Tibial nerve (tissue), 4 donors: ENCODE measurements around the gene RNF6. TPM values are rescaled to one million over a fixed set of nuclear protein-coding genes. Genes with fewer than 3 reads are reported as not detected.
A peak's percentile ranks its signal among the peaks of the same experiment; 100 is the strongest.

Experiments used
- DNase-seq, 2 donors: peaks; one replicate each; pipeline ENCODE4 v3.0.0-alpha.2; 2019; ENCODE audit warnings: low spot score in 2 of 2
- H3K27ac ChIP-seq, 4 donors: fragments of 200-600 bp; sonication (generic) in 3 of 4; one replicate each; pipeline ENCODE4 v1.5.1; 2017 to 2019; ENCODE audit warnings: mild to moderate bottlenecking in 1 of 4
- H3K27me3 ChIP-seq, 2 donors: fragments of 200-600 bp; sonication (generic) in 1 of 2; one replicate each; pipeline versions ENCODE4 v1.5.1 to v1.6.0; 2017 to 2019
- H3K36me3 ChIP-seq, 3 donors: fragments of 200-600 bp; sonication (generic); one replicate each; pipeline ENCODE4 v1.5.1; 2018 to 2019
- H3K4me1 ChIP-seq, 4 donors: fragments of 200-600 bp; sonication (generic) in 3 of 4; one replicate each; pipeline ENCODE4 v1.5.1; 2017 to 2019
- H3K4me3 ChIP-seq, 4 donors: fragments of 200-600 bp; sonication (generic) in 3 of 4; one replicate each; pipeline ENCODE4 v1.5.1; 2017 to 2019; ENCODE audit warnings: mild to moderate bottlenecking in 1 of 4, moderate library complexity in 1 of 4
- H3K9me3 ChIP-seq, 4 donors: fragments of 200-600 bp; sonication (generic) in 3 of 4; one replicate each; pipeline ENCODE4 v1.5.1; 2017 to 2019
- CTCF ChIP-seq, 5 experiments: fragments of 200-600 bp in 3 of 5; fragments of 450-650 bp in 2 of 5; sonication (generic) in 3 of 5; IDR thresholded peaks; one replicate each; pipeline ENCODE4 v1.5.1; 2016 to 2019; ENCODE audit warnings: antibody characterized with exemption in 5 of 5, mild to moderate bottlenecking in 3 of 5, moderate library complexity in 2 of 5
- EP300 ChIP-seq, 2 donors: sonication (generic); formaldehyde crosslinking; IDR thresholded peaks; one replicate each; pipeline ENCODE4 v1.6.1; 2017; ENCODE audit warnings: antibody characterized with exemption in 2 of 2, mild to moderate bottlenecking in 1 of 2
- POLR2A ChIP-seq, 2 donors: fragments of 450-650 bp; IDR thresholded peaks; one replicate each; pipeline ENCODE4 v1.6.1; 2017; ENCODE audit warnings: antibody characterized with exemption in 2 of 2, mild to moderate bottlenecking in 2 of 2, moderate library complexity in 2 of 2
- WGBS, 2 donors: methylation state at CpG; one replicate each; pipeline ENCODE4 v1.1.5; 2018; 5-methylcytosine and 5-hydroxymethylcytosine counted together
- total RNA-seq, 4 donors: library from RNA; depleted of rRNA; stranded (reverse); fragments of >200 nt; gene quantifications; one replicate each; pipeline ENCODE4 v1.1.0, GENCODE V29; 2016

Gene RNF6
- total RNA-seq, 4 donors from 2014 or later: 17.1 to 22.8 (median 19.3) TPM

GRCh38 chr13:26257049-26257448, 34.9 kb upstream of the RNF6 start:
- peaks cover 0 to 30% (median 16%) of the 10 kb centered on the region in 4 donors for H3K4me1 ChIP-seq
- 61% methylated on average over 2 of the region's 2 CpGs for WGBS, 2 donors
- H3K36me3 ChIP-seq: no peaks in the 10 kb centered on the region
- no peak for DNase-seq
- no peak overlapping the region for H3K27ac ChIP-seq
- no peak for TF ChIP-seq EP300 (IDR thresholded peaks at IDR 0.05)
- TF ChIP-seq CTCF (IDR thresholded peaks at IDR 0.05): no peak
- TF ChIP-seq POLR2A (IDR thresholded peaks at IDR 0.05): no peak
- no peaks in the 10 kb centered on the region for H3K9me3 ChIP-seq
- H3K4me3 ChIP-seq: no peak overlapping the region
- H3K27me3 ChIP-seq: no peaks in the 10 kb centered on the region

GRCh38 chr13:26255691-26256277, 33.7 kb upstream of the RNF6 start:
- Histone ChIP-seq H3K4me3 (peak overlapping the region in 2 of 4 donors; percentile 79 to 94), H3K27ac (no peak overlapping the region), H3K9me3 (no peaks in the 10 kb centered on the region), H3K4me1 (peaks cover 0 to 30% (median 16%) of the 10 kb centered on the region in 4 donors), H3K27me3 (no peaks in the 10 kb centered on the region), H3K36me3 (no peaks in the 10 kb centered on the region)
- DNase-seq: no peak
- TF ChIP-seq CTCF (IDR thresholded peaks at IDR 0.05) (peak in 1 of 5 experiments; percentile 19), EP300 (IDR thresholded peaks at IDR 0.05) (no peak)
- 56 to 60% methylated on average over 10 of the region's 10 CpGs for WGBS, 2 donors

GRCh38 chr13:26255115-26255514, 33.0 kb upstream of the RNF6 start:
- H3K27ac ChIP-seq: peak overlapping the region in 3 of 4 donors; percentile 90 to 96 (median 90)
- H3K4me3 ChIP-seq: peak overlapping the region; percentile 60 to 98 (median 86)
- H3K9me3 ChIP-seq: no peaks in the 10 kb centered on the region
- H3K4me1 ChIP-seq: peaks cover 0 to 30% (median 16%) of the 10 kb centered on the region in 4 donors
- WGBS, 2 donors: 3 to 4% methylated on average over 7 of the region's 7 CpGs
- no peaks in the 10 kb centered on the region for H3K27me3 ChIP-seq
- H3K36me3 ChIP-seq: no peaks in the 10 kb centered on the region
- DNase-seq: no peak
- TF ChIP-seq POLR2A (IDR thresholded peaks at IDR 0.05): no peak
- TF ChIP-seq CTCF (IDR thresholded peaks at IDR 0.05): no peak
- TF ChIP-seq EP300 (IDR thresholded peaks at IDR 0.05): no peak

GRCh38 chr13:26254583-26255111, 32.5 kb upstream of the RNF6 start:
- Histone ChIP-seq H3K27me3 (no peaks in the 10 kb centered on the region), H3K4me1 (peaks cover 0 to 30% (median 16%) of the 10 kb centered on the region in 4 donors), H3K9me3 (no peaks in the 10 kb centered on the region), H3K4me3 (peak overlapping the region; percentile 60 to 98 (median 86)), H3K27ac (peak overlapping the region; percentile 83 to 96 (median 90)), H3K36me3 (no peaks in the 10 kb centered on the region)
- TF ChIP-seq EP300 (IDR thresholded peaks at IDR 0.05) (no peak), CTCF (IDR thresholded peaks at IDR 0.05) (no peak)
- WGBS, 2 donors: 0 to 1% methylated on average over 30 to 32 of the region's 35 CpGs
- DNase-seq: peak in 1 of 2 donors; percentile 29

GRCh38 chr13:26253787-26254582, 31.9 kb upstream of the RNF6 start, which contains the start of gene CDK8:
Gene CDK8, plus strand, starts transcription at chr13:26254129. Its CDS starts 513 bp downstream, at chr13:26254642.
- Histone ChIP-seq H3K4me3 (peak within 1 kb of the TSS; percentile 60 to 98 (median 86)), H3K9me3 (no peaks in the 10 kb centered on the region), H3K27me3 (no peaks in the 10 kb centered on the region), H3K27ac (peak within 1 kb of the TSS; percentile 83 to 96 (median 90)), H3K4me1 (peaks cover 0 to 30% (median 16%) of the 10 kb centered on the region in 4 donors), H3K36me3 (no peaks in the 10 kb centered on the region)
- peak; percentile 75 to 83 for DNase-seq
- TF ChIP-seq CTCF (IDR thresholded peaks at IDR 0.05): peak in 1 of 5 experiments; percentile 41
- peak in 1 of 2 donors; percentile 56 for TF ChIP-seq POLR2A (IDR thresholded peaks at IDR 0.05)
- peak; percentile 72 to 81 for TF ChIP-seq EP300 (IDR thresholded peaks at IDR 0.05)
- 0 to 1% methylated on average over 31 to 66 of the region's 79 CpGs for WGBS, 2 donors
